ENCODE results near the gene ITGA3.
A peak's percentile ranks its signal among the peaks of the same experiment; 100 is the strongest.

The ITGA3 gene

DNA sequence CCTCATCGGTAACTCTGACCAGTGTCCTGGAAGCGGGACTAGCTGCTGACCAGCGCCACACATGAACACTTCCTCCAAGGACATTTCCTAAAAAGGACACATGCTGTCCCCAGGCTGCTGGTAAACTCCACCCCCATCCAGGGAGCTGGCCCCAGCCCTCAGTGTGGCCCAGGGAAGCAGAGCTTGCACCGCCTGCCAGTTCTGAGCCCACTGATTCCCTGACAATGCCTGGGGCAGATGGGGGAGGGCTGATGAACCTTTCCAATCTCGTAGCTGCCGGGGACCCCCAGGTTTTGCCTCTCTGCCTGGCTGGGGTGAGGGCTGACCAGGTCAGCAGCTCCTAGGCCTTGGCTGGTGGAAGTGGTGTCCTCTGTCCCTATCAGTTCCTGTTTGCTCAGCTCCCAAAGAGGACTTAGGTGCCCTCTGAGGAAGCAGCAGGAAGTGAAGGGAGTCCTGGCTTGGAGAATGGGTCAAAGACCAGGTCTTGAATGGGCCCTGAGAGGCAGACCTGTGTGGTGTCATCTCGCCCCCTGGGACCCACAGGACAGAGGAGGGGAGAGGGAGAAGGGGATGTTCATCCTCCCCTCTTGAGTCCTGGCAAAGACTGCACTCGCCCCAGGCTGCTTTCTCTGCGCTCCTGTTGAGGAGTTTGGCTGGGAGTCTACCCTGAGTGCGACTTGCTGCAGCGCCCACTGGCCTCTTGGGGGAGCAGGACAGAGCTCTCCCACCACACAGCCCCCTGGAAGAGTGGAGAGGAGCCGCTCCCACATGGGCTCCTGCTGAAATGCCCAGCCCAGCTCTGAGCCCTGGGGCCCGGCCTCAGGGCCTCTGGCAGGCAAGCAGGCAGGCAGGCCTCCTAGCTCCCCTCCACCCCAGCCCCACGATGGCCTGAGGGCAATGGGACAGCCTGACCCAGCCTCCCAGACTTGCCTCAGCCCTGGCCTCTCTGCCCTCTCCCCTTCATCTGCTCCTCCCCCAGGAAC, 56.1 kb downstream of the ITGA3 start:
- TF ChIP-seq, protein P1, sequence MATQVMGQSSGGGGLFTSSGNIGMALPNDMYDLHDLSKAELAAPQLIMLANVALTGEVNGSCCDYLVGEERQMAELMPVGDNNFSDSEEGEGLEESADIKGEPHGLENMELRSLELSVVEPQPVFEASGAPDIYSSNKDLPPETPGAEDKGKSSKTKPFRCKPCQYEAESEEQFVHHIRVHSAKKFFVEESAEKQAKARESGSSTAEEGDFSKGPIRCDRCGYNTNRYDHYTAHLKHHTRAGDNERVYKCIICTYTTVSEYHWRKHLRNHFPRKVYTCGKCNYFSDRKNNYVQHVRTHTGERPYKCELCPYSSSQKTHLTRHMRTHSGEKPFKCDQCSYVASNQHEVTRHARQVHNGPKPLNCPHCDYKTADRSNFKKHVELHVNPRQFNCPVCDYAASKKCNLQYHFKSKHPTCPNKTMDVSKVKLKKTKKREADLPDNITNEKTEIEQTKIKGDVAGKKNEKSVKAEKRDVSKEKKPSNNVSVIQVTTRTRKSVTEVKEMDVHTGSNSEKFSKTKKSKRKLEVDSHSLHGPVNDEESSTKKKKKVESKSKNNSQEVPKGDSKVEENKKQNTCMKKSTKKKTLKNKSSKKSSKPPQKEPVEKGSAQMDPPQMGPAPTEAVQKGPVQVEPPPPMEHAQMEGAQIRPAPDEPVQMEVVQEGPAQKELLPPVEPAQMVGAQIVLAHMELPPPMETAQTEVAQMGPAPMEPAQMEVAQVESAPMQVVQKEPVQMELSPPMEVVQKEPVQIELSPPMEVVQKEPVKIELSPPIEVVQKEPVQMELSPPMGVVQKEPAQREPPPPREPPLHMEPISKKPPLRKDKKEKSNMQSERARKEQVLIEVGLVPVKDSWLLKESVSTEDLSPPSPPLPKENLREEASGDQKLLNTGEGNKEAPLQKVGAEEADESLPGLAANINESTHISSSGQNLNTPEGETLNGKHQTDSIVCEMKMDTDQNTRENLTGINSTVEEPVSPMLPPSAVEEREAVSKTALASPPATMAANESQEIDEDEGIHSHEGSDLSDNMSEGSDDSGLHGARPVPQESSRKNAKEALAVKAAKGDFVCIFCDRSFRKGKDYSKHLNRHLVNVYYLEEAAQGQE (IDR thresholded peaks at IDR 0.05; ENCODE audit: low read depth): no peak
- TF ChIP-seq, protein P2, sequence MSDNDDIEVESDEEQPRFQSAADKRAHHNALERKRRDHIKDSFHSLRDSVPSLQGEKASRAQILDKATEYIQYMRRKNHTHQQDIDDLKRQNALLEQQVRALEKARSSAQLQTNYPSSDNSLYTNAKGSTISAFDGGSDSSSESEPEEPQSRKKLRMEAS (IDR thresholded peaks at IDR 0.05): no peak
- no peak for TF ChIP-seq YY1 (IDR thresholded peaks at IDR 0.05; ENCODE audit: low read depth)
- TF ChIP-seq NFIC (IDR thresholded peaks at IDR 0.05): no peak
- TF ChIP-seq CEBPB (IDR thresholded peaks at IDR 0.05): no peak
- TF ChIP-seq RAD21 (IDR thresholded peaks at IDR 0.05; ENCODE audit: low read depth): no peak
- no peak for TF ChIP-seq EGR1 (IDR thresholded peaks at IDR 0.05)
- no peak for TF ChIP-seq EP300 (IDR thresholded peaks at IDR 0.05; ENCODE audit: borderline replicate concordance)
- TF ChIP-seq CREB1 (IDR thresholded peaks at IDR 0.05; ENCODE audit: low read depth): no peak
- TF ChIP-seq, protein P3, sequence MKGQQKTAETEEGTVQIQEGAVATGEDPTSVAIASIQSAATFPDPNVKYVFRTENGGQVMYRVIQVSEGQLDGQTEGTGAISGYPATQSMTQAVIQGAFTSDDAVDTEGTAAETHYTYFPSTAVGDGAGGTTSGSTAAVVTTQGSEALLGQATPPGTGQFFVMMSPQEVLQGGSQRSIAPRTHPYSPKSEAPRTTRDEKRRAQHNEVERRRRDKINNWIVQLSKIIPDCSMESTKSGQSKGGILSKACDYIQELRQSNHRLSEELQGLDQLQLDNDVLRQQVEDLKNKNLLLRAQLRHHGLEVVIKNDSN (IDR thresholded peaks at IDR 0.05): no peak
- TF ChIP-seq TEAD4 (IDR thresholded peaks at IDR 0.05): no peak
- no peak for TF ChIP-seq TAF1 (IDR thresholded peaks at IDR 0.05; ENCODE audit: low read depth)
- TF ChIP-seq FOXM1 (IDR thresholded peaks at IDR 0.05; ENCODE audit: borderline replicate concordance, low read depth): no peak
- TF ChIP-seq ZBTB7A (IDR thresholded peaks at IDR 0.05; ENCODE audit: low read depth): no peak
- no peak for TF ChIP-seq TCF12 (IDR thresholded peaks at IDR 0.05; ENCODE audit: low read depth)

DNA sequence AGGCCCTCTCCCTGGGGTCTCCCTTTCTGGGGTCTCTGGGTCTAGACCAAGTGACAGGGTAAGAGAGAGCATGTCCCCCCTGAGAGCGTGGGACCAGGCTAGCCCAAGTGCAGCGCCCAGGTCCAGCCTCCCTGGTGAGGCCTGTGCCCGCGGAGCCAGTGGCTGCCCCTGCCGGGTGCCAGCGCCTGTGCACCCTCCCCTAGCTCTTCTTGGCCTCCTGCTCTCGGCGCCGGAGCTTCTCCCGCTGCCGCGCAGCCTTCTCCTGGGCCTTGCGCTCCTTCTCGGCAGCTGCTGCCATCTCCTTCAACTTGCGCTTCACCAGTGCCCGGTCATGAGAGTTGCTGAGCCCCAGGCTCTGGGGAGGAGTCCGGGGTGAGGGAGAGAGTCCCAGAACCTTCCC, 56.8 kb downstream of the ITGA3 start:
- TF ChIP-seq TEAD4 (IDR thresholded peaks at IDR 0.05) (no peak), RAD21 (IDR thresholded peaks at IDR 0.05; ENCODE audit: low read depth) (no peak), ZBTB7A (IDR thresholded peaks at IDR 0.05; ENCODE audit: low read depth) (no peak), FOXM1 (IDR thresholded peaks at IDR 0.05; ENCODE audit: borderline replicate concordance, low read depth) (no peak), TAF1 (IDR thresholded peaks at IDR 0.05; ENCODE audit: low read depth) (no peak), TCF12 (IDR thresholded peaks at IDR 0.05; ENCODE audit: low read depth) (no peak), EP300 (IDR thresholded peaks at IDR 0.05; ENCODE audit: borderline replicate concordance) (no peak), NFIC (IDR thresholded peaks at IDR 0.05) (no peak), EGR1 (IDR thresholded peaks at IDR 0.05) (no peak), CREB1 (IDR thresholded peaks at IDR 0.05; ENCODE audit: low read depth) (no peak), YY1 (IDR thresholded peaks at IDR 0.05; ENCODE audit: low read depth) (no peak)
- TF ChIP-seq, protein P1 (IDR thresholded peaks at IDR 0.05; ENCODE audit: low read depth): no peak
- TF ChIP-seq, protein P3 (IDR thresholded peaks at IDR 0.05): no peak

DNA sequence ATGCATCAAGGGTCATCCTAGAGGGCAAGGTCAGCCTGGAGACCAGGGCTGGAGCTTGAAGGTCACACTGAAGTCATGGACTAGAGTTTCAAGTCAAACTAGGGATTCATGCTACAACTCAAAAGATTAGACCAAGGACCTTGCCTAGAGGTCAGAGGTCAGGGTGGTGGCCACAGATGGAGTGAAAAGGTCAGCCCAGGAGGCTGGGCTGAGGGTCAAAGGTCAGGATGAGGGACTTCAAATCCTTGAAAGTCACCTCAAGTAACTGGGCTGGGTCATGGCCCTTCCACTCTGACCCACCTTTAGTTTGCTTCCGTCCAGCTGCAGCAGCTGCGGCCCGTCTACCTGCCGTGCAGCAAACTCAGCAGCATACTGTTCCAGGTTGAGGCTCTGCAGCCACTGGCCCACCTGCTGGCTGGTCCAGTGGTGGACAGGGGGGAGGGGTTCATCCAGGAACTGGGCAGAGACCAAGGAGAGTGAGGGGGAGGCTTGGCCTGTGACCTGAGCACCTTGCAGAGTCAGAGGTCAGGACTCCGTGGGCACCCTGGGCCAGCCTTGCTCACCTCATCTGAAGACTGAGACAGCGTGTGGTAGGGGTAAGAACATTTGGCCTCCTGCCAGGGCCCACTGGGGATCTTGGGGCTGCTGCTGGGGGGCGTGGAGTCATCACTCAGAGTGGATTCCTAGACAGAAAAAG, 57.9 kb downstream of the ITGA3 start:
- TF ChIP-seq, protein P2 (IDR thresholded peaks at IDR 0.05): no peak
- TF ChIP-seq NFIC (IDR thresholded peaks at IDR 0.05): 0 out of 2 replicates have a peak, but pooled peaks have one; percentile 21

- no peak for TF ChIP-seq EGR1 (IDR thresholded peaks at IDR 0.05)
- TF ChIP-seq CEBPB (IDR thresholded peaks at IDR 0.05): no peak
- TF ChIP-seq NFIC (IDR thresholded peaks at IDR 0.05): no peak
- TF ChIP-seq TCF12 (IDR thresholded peaks at IDR 0.05; ENCODE audit: low read depth): no peak
- TF ChIP-seq, protein P3 (IDR thresholded peaks at IDR 0.05): no peak
- TF ChIP-seq CREB1 (IDR thresholded peaks at IDR 0.05; ENCODE audit: low read depth): no peak
- TF ChIP-seq TEAD4 (IDR thresholded peaks at IDR 0.05): no peak
- TF ChIP-seq ZBTB7A (IDR thresholded peaks at IDR 0.05; ENCODE audit: low read depth): no peak
- TF ChIP-seq, protein P2 (IDR thresholded peaks at IDR 0.05): no peak
- TF ChIP-seq TAF1 (IDR thresholded peaks at IDR 0.05; ENCODE audit: low read depth): no peak
- TF ChIP-seq RAD21 (IDR thresholded peaks at IDR 0.05; ENCODE audit: low read depth): no peak
- TF ChIP-seq YY1 (IDR thresholded peaks at IDR 0.05; ENCODE audit: low read depth): no peak
- no peak for TF ChIP-seq FOXM1 (IDR thresholded peaks at IDR 0.05; ENCODE audit: borderline replicate concordance, low read depth)
- TF ChIP-seq, protein P1 (IDR thresholded peaks at IDR 0.05; ENCODE audit: low read depth): no peak
- TF ChIP-seq EP300 (IDR thresholded peaks at IDR 0.05; ENCODE audit: borderline replicate concordance): no peak
These were observed 58.5 kb downstream of the ITGA3 start for GRCh38 chr17:50114401-50114800.
